H1 (cell line): ENCODE data around the gene LHFPL6. TPM values are rescaled to one million over a fixed set of nuclear protein-coding genes. Genes with fewer than 3 reads are reported as not detected.
A peak's percentile ranks its signal among the peaks of the same experiment; 100 is the strongest.

Experiments used
- CTCF ChIA-PET: fragments of 300-600 bp; sonication (Branson Sonifier 250); formaldehyde crosslinking; loops from one replicate; lab custom pipeline; 2021; ENCODE audit not compliant: partially characterized antibody; lab: Charles Lee
- POLR2A ChIA-PET: fragments of 300-600 bp; sonication (Branson Sonifier 250); formaldehyde crosslinking; loops from one replicate; lab custom pipeline; 2021; ENCODE audit warnings: inconsistent platforms; ENCODE audit not compliant: partially characterized antibody; lab: Charles Lee
- DNase-seq, 2 experiments: peaks; one replicate each; pipeline versions ENCODE4 v3.0.0 to v3.0.0-alpha.2; 2010 to 2022; ENCODE audit warnings: low spot score in 2 of 2, low read depth in 1 of 2, mixed read lengths in 1 of 2
- FAIRE-seq: peaks from 2 replicates; lab custom pipeline; 2011; peaks lifted over from hg19 to GRCh38; lab: Jason Lieb, UNC
- H2AFZ ChIP-seq: 2 replicates; pipeline ENCODE4 v1.8.1; 2012; ENCODE audit warnings: low read length, inconsistent platforms
- H2AK5ac ChIP-seq: 2 replicates; pipeline ENCODE4 v1.6.1; 2013; ENCODE audit warnings: low read depth, low read length
- H2BK120ac ChIP-seq: replicated peaks from 2 replicates; pipeline ENCODE3; 2013; ENCODE audit warnings: low read depth, low read length, inconsistent platforms
- H2BK12ac ChIP-seq: 2 replicates; pipeline ENCODE4 v1.6.1; 2013; ENCODE audit warnings: low read depth, low read length
- H2BK15ac ChIP-seq: 2 replicates; pipeline ENCODE4 v1.6.1; 2013; ENCODE audit warnings: low read length
- H2BK20ac ChIP-seq: 2 replicates; pipeline ENCODE4 v1.6.1; 2013; ENCODE audit warnings: low read length
- H2BK5ac ChIP-seq: 2 replicates; pipeline ENCODE4 v1.6.1; 2013; ENCODE audit warnings: low read depth, low read length
- H3K14ac ChIP-seq: 2 replicates; pipeline ENCODE4 v1.6.1; 2013; ENCODE audit warnings: inconsistent platforms; ENCODE audit not compliant: insufficient read length
- H3K18ac ChIP-seq: 2 replicates; pipeline ENCODE4 v1.6.1; 2013; ENCODE audit warnings: low read length; ENCODE audit errors: extremely low read depth
- H3K23ac ChIP-seq: 2 replicates; pipeline ENCODE4 v1.6.1; 2013; ENCODE audit warnings: inconsistent platforms; ENCODE audit not compliant: insufficient read length
- H3K23me2 ChIP-seq: 2 replicates; pipeline ENCODE4 v1.6.1; 2013; ENCODE audit warnings: low read depth, low read length
- H3K27ac ChIP-seq: 2 replicates; pipeline ENCODE4 v1.6.1; 2011; ENCODE audit warnings: low read depth, low read length, inconsistent platforms
- H3K27me3 ChIP-seq, 4 experiments: replicated peaks in 1 of 4; 1 replicate in 1 of 4; 2 replicates in 3 of 4; pipeline versions ENCODE4 v1.6.1 to v1.8.1; 2011 to 2013; ENCODE audit warnings: low read length in 3 of 4, mild to moderate bottlenecking in 3 of 4, inconsistent platforms in 2 of 4, mixed read lengths in 2 of 4, moderate library complexity in 1 of 4; ENCODE audit not compliant: control insufficient read depth in 3 of 4, insufficient read depth in 3 of 4; ENCODE audit errors: extremely low read depth in 1 of 4
- H3K36me3 ChIP-seq, 4 experiments: 2 replicates each; pipeline versions ENCODE4 v1.6.1 to v1.8.1; 2011 to 2013; ENCODE audit warnings: mild to moderate bottlenecking in 4 of 4, low read length in 3 of 4, moderate library complexity in 2 of 4, control low read depth in 1 of 4, inconsistent platforms in 1 of 4; ENCODE audit not compliant: insufficient read depth in 4 of 4, control insufficient read depth in 2 of 4
- H3K4ac ChIP-seq: replicated peaks from 2 replicates; pipeline ENCODE3; 2013; ENCODE audit warnings: low read length, low read depth, mixed read lengths, inconsistent platforms; ENCODE audit not compliant: insufficient read length
- H3K4me1 ChIP-seq, 4 experiments: replicated peaks in 1 of 4; 1 replicate in 1 of 4; 2 replicates in 3 of 4; pipeline versions ENCODE4 v1.6.1 to v1.8.1; 2011 to 2013; ENCODE audit warnings: low read length in 3 of 4, inconsistent platforms in 2 of 4, mixed read lengths in 1 of 4; ENCODE audit not compliant: insufficient read depth in 4 of 4, control insufficient read depth in 3 of 4
- H3K4me2 ChIP-seq, 2 experiments: 2 replicates each; pipeline versions ENCODE4 v1.6.1 to v1.8.1; 2011 to 2013; ENCODE audit warnings: low read depth in 2 of 2, low read length in 2 of 2, control low read depth in 1 of 2, inconsistent platforms in 1 of 2, mild to moderate bottlenecking in 1 of 2; ENCODE audit not compliant: insufficient read depth in 1 of 2
- H3K4me3 ChIP-seq, 4 experiments: fragments of 200-600, 300-600 bp in 1 of 4; sonication (generic), shearing (Covaris generic), sonication (Bioruptor Twin) in 1 of 4; 2 replicates each; pipeline versions ENCODE4 v1.5.1 to v1.8.1; 2011 to 2016; ENCODE audit warnings: low read length in 4 of 4, low read depth in 3 of 4, control low read depth in 2 of 4, inconsistent platforms in 2 of 4, mild to moderate bottlenecking in 2 of 4, mixed read lengths in 1 of 4, moderate library complexity in 1 of 4; ENCODE audit not compliant: insufficient read depth in 2 of 4; ENCODE audit errors: extremely low read depth in 1 of 4
- H3K56ac ChIP-seq: replicated peaks from 2 replicates; pipeline ENCODE3; 2013; ENCODE audit warnings: low read depth, mild to moderate bottlenecking, mixed read lengths, low read length, inconsistent platforms; ENCODE audit not compliant: insufficient read length
- H3K79me1 ChIP-seq: 2 replicates; pipeline ENCODE4 v1.6.1; 2013; ENCODE audit warnings: low read depth, low read length, control low read depth
- H3K79me2 ChIP-seq, 2 experiments: 2 replicates each; pipeline versions ENCODE4 v1.6.1 to v1.8.1; 2012 to 2013; ENCODE audit warnings: low read length in 2 of 2, mild to moderate bottlenecking in 2 of 2, inconsistent platforms in 1 of 2; ENCODE audit not compliant: insufficient read depth in 2 of 2, control insufficient read depth in 1 of 2
- H3K9ac ChIP-seq, 4 experiments: replicated peaks in 1 of 4; 1 replicate in 1 of 4; 2 replicates in 3 of 4; pipeline versions ENCODE4 v1.6.1 to v1.8.1; 2011 to 2013; ENCODE audit warnings: low read depth in 3 of 4, low read length in 3 of 4, control low read depth in 2 of 4, mild to moderate bottlenecking in 2 of 4, moderate library complexity in 2 of 4, inconsistent platforms in 1 of 4; ENCODE audit errors: extremely low read depth in 1 of 4
- H3K9me3 ChIP-seq, 2 experiments: 2 replicates each; pipeline versions ENCODE4 v1.6.1 to v1.8.1; 2012 to 2013; ENCODE audit warnings: mild to moderate bottlenecking in 2 of 2, moderate library complexity in 2 of 2, control low read depth in 1 of 2, inconsistent platforms in 1 of 2, low read depth in 1 of 2, low read length in 1 of 2, mixed read lengths in 1 of 2; ENCODE audit not compliant: insufficient read depth in 2 of 2
- H4K20me1 ChIP-seq, 2 experiments: replicated peaks in 1 of 2; 2 replicates each; pipeline versions ENCODE3 to v1.8.1; 2011 to 2013; ENCODE audit warnings: inconsistent platforms in 2 of 2, low read length in 2 of 2, mild to moderate bottlenecking in 1 of 2; ENCODE audit not compliant: insufficient read depth in 2 of 2, control insufficient read depth in 1 of 2
- H4K5ac ChIP-seq: 2 replicates; pipeline ENCODE4 v1.6.1; 2013; ENCODE audit warnings: low read length, low read depth, mixed read lengths, inconsistent platforms; ENCODE audit not compliant: insufficient read length
- H4K8ac ChIP-seq: 2 replicates; pipeline ENCODE4 v1.8.0; 2013; ENCODE audit warnings: mild to moderate bottlenecking, moderate library complexity, low read length, inconsistent platforms; ENCODE audit not compliant: insufficient read depth; ENCODE audit errors: extremely low read depth
- H4K91ac ChIP-seq: replicated peaks from 2 replicates; pipeline ENCODE3; 2013; ENCODE audit warnings: low read length, mixed read lengths, inconsistent platforms; ENCODE audit not compliant: insufficient read length
- BCL11A ChIP-seq, 2 experiments: IDR thresholded peaks; one replicate each; pipeline ENCODE4 v1.6.1; 2011; ENCODE audit warnings: low read depth in 2 of 2, low read length in 2 of 2, mild to moderate bottlenecking in 2 of 2
- EGR1 ChIP-seq: IDR thresholded peaks from 2 replicates; pipeline ENCODE4 v1.6.1; 2011; ENCODE audit warnings: low read depth, low read length, borderline replicate concordance
- HDAC2 ChIP-seq, 2 experiments: fragments of 300-600 bp in 1 of 2; sonication (generic) in 1 of 2; IDR thresholded peaks; 2 replicates each; pipeline ENCODE4 v1.6.1; 2011 to 2012; ENCODE audit warnings: low read depth in 2 of 2, low read length in 2 of 2, mild to moderate bottlenecking in 2 of 2, moderate library complexity in 2 of 2, borderline replicate concordance in 1 of 2, inconsistent platforms in 1 of 2
- NRF1 ChIP-seq: IDR thresholded peaks from 2 replicates; pipeline ENCODE4 v1.6.1; 2011; ENCODE audit warnings: mild to moderate bottlenecking, low read depth, low read length, improper control_type of control experiment
- SIN3A ChIP-seq, 2 experiments: IDR thresholded peaks in 1 of 2; conservative IDR thresholded peaks in 1 of 2; 2 replicates each; pipeline ENCODE4 v1.6.1; 2011 to 2012; ENCODE audit warnings: low read length in 2 of 2, improper control_type of control experiment in 1 of 2, low read depth in 1 of 2, mild to moderate bottlenecking in 1 of 2
- SIX5 ChIP-seq: IDR thresholded peaks from 2 replicates; pipeline ENCODE4 v1.6.1; 2011; ENCODE audit warnings: mild to moderate bottlenecking, low read depth, low read length
- SRF ChIP-seq: IDR thresholded peaks from 2 replicates; pipeline ENCODE4 v1.6.1; 2011; ENCODE audit warnings: mild to moderate bottlenecking, low read depth, low read length, moderate library complexity
- TBP ChIP-seq: IDR thresholded peaks from 2 replicates; pipeline ENCODE4 v1.6.1; 2011; ENCODE audit warnings: low read depth, low read length, improper control_type of control experiment
- TEAD4 ChIP-seq: IDR thresholded peaks from 2 replicates; pipeline ENCODE4 v1.6.1; 2012; ENCODE audit warnings: low read depth, low read length, inconsistent platforms, mixed read lengths
- WGBS, 2 experiments: shearing (Covaris generic) in 1 of 2; methylation state at CpG; one replicate each; pipeline versions ENCODE4 v1.1.6 to v1.1.7; 2013 to 2015; ENCODE audit warnings: low lambda C conversion rate in 2 of 2, mixed read lengths in 2 of 2, inconsistent platforms in 1 of 2, low coverage in 1 of 2, missing lambda C conversion rate in 1 of 2; ENCODE audit not compliant: insufficient replicate concordance in 2 of 2, insufficient coverage in 1 of 2, insufficient read length in 1 of 2; ENCODE audit errors: extremely low coverage in 1 of 2, missing lambda C conversion rate in 1 of 2; 5-methylcytosine and 5-hydroxymethylcytosine counted together
- polyA plus RNA-seq, 7 experiments: library from polyadenylated mRNA; depleted of rRNA in 3 of 7; stranded (reverse) in 5 of 7; unstranded in 2 of 7; fragments of >200 nt in 5 of 7; fragments of 200-250 nt in 2 of 7; gene quantifications; 1 replicate in 5 of 7; 2 replicates in 1 of 7; 4 replicates in 1 of 7; pipeline versions ENCODE4 v1.2.1 to v1.2.3, GENCODE V29; 2011 to 2013; ENCODE audit warnings: missing spikeins in 2 of 7, mixed read lengths in 2 of 7
- total RNA-seq: library from RNA; stranded (reverse); fragmentation: NEBNext Ultra II Directional; extraction: Animal tissue kit (Norgen Biotek cat#: 25700); gene quantifications from 2 replicates; pipeline ENCODE4 v1.2.1, GENCODE V29; 2021

Gene LHFPL6
- total and polyA plus RNA-seq, 2 of the 8 experiments (the other 6 are each of a cell fraction or from before 2014, with no cell fraction given), result 7.6 to 17.0 TPM

DNA sequence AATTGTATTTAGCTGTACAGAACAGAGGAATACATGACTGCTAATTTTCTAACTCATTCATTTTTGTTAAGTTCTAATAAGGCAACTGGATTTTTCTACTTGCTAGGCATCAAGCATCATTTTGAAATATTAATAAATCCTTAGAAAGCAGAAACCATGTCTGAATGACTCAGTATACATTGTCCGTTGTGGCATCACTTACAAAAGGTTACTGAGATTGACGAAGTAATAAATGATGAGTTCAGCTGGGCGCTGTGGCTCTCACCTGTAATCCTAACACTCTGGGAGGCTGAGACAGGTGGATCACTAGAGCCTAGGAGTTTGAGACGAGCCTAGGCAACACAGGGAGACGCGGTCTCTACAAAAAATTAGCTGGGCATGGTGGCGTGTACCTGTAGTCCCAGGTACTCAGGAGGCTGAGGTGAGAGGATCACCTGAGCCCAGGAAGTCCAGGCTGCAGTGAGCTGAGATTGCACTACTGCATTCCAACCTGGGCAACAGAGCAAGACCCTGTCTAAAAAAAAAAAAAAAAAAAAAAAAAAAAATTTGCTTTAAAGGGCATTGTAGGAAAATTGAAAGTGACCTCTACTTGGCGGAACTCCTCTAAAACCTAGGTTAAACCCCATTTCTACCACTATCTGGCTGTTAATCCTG, 36.6 kb downstream of the LHFPL6 start:
- no peak overlapping the region; a peak in 1 of 4 replicates for H3K4me2 ChIP-seq
- no peak overlapping the region for H3K4ac ChIP-seq
- no peak overlapping the region for H2AFZ ChIP-seq
- no peak overlapping the region for H2BK15ac ChIP-seq
- H3K9me3 ChIP-seq, result no peaks in the 10 kb centered on the region
- no peak overlapping the region for H4K91ac ChIP-seq
- H3K56ac ChIP-seq, result no peak overlapping the region
- H3K79me1 ChIP-seq, result no peaks in the 10 kb centered on the region; the same call in 1 of the 2 replicates
- ChIA-PET CTCF (no interaction called here), POLR2A (no interaction called here)
- H3K23ac ChIP-seq, result no peak overlapping the region
- peak overlapping the region; percentile 82; the same call in 1 of the 2 replicates for H2BK20ac ChIP-seq
- H3K27me3 ChIP-seq, result no peaks in the 10 kb centered on the region
- H3K27ac ChIP-seq, result no peak overlapping the region
- no peaks in the 10 kb centered on the region; the same call in 1 of the 2 replicates for H3K23me2 ChIP-seq
- TF ChIP-seq BCL11A (IDR thresholded peaks at IDR 0.05; ENCODE audit: low read depth in 2 of 2, low read length in 2 of 2) (no peak), TBP (no peak), SIX5 (no peak), SRF (no peak), TEAD4 (no peak), SIN3A (conservative IDR thresholded peaks at IDR 0.05 in 1 of 2, IDR thresholded peaks at IDR 0.05 in 1 of 2; ENCODE audit: low read depth in 1 of 2, low read length in 2 of 2) (no peak), EGR1 (no peak), HDAC2 (IDR thresholded peaks at IDR 0.05; ENCODE audit: borderline replicate concordance in 1 of 2, low read depth in 2 of 2, low read length in 2 of 2) (no peak), NRF1 (no peak)
- H3K18ac ChIP-seq, result no peak overlapping the region
- H2BK5ac ChIP-seq, result peak overlapping the region; percentile 57; the same call in 1 of the 2 replicates
- H2AK5ac ChIP-seq, result peak overlapping the region; percentile 97
- no peak overlapping the region for H3K9ac ChIP-seq
- no peak overlapping the region for H4K8ac ChIP-seq
- H3K4me3 ChIP-seq, result no peak overlapping the region
- no peak for FAIRE-seq
- no peaks in the 10 kb centered on the region for H3K36me3 ChIP-seq
- peak overlapping the region; percentile 91 for H2BK12ac ChIP-seq
- H4K5ac ChIP-seq, result no peak overlapping the region
- H3K4me1 ChIP-seq, result peaks cover 0 to 10% (median 9%) of the 10 kb centered on the region in 4 experiments; a peak in 5 of 7 replicates
- WGBS, 2 experiments, result 78% methylated on average over 8 of the region's 8 CpGs; no CpG with 5 or more reads in 1 of the 2 experiments
- no peaks in the 10 kb centered on the region for H3K79me2 ChIP-seq
- no peak overlapping the region for H2BK120ac ChIP-seq
- no peaks in the 10 kb centered on the region for H4K20me1 ChIP-seq
- no peak for DNase-seq
- H3K14ac ChIP-seq, result no peak overlapping the region
